ENCODE measurements around the gene NAPB. TPM values are rescaled to one million over a fixed set of nuclear protein-coding genes. Genes with fewer than 3 reads are reported as not detected.

Gene NAPB
- total RNA-seq, 1 donor: 7.4 TPM

- no peak for TF ChIP-seq CTCF (IDR thresholded peaks at IDR 0.05; ENCODE audit: insufficient read depth, low read length)
- H3K4me3 ChIP-seq (ENCODE audit: low read depth, low read length): no peak overlapping the region
- no peak for DNase-seq (ENCODE audit: low read depth)
These were observed 34.8 kb downstream of the NAPB start for GRCh38 chr20:23386304-23387117.

GRCh38 chr20:23381876-23382275 lies 39.4 kb downstream of the NAPB start:
- no peak for TF ChIP-seq CTCF (IDR thresholded peaks at IDR 0.05; ENCODE audit: insufficient read depth, low read length)
- H3K4me3 ChIP-seq (ENCODE audit: low read depth, low read length): no peak overlapping the region
- DNase-seq (ENCODE audit: low read depth): no peak

GRCh38 chr20:23379772-23380171 lies 41.5 kb downstream of the NAPB start:
- TF ChIP-seq CTCF (IDR thresholded peaks at IDR 0.05; ENCODE audit: insufficient read depth, low read length): no peak

GRCh38 chr20:23375827-23376226 lies 45.5 kb downstream of the NAPB start:
- no peak for DNase-seq (ENCODE audit: low read depth)
- TF ChIP-seq CTCF (IDR thresholded peaks at IDR 0.05; ENCODE audit: insufficient read depth, low read length): no peak
- no peak overlapping the region for H3K4me3 ChIP-seq (ENCODE audit: low read depth, low read length)

More at GRCh38 chr20:23379772-23380171, 41.5 kb downstream of the NAPB start:
- DNase-seq (ENCODE audit: low read depth): no peak
- no peak overlapping the region for H3K4me3 ChIP-seq (ENCODE audit: low read depth, low read length)

- no peak for DNase-seq (ENCODE audit: low read depth)
- TF ChIP-seq CTCF (IDR thresholded peaks at IDR 0.05; ENCODE audit: insufficient read depth, low read length): no peak
- no peak overlapping the region for H3K4me3 ChIP-seq (ENCODE audit: low read depth, low read length)
These were observed 46.8 kb downstream of the NAPB start for GRCh38 chr20:23374441-23374840.

- no peak for DNase-seq (ENCODE audit: low read depth)
- no peak for TF ChIP-seq CTCF (IDR thresholded peaks at IDR 0.05; ENCODE audit: insufficient read depth, low read length)
- no peak overlapping the region for H3K4me3 ChIP-seq (ENCODE audit: low read depth, low read length)
These were observed 49.8 kb downstream of the NAPB start for GRCh38 chr20:23371496-23371895.

Measured in fibroblast of the aortic adventitia (primary cell).